ENCODE measurements around the gene EVC2.

GRCh38 chr4:5693871-5694270, 14.5 kb downstream of the EVC2 start:
- TF ChIP-seq CTCF (conservative IDR thresholded peaks at IDR 0.05; ENCODE audit: low read length), result no peak
- no peak for TF ChIP-seq EZH2phosphoT487 (IDR thresholded peaks at IDR 0.05; ENCODE audit: borderline replicate concordance, low read depth, low read length)
